A549 treated with CORT108297 at 1 μM for 4 hours (cell line): ENCODE measurements around the gene KRT73. TPM values are rescaled to one million over a fixed set of nuclear protein-coding genes. Genes with fewer than 3 reads are reported as not detected.

ENCODE experiments used
- total RNA-seq: library from RNA; stranded (reverse); fragments of 200-300 nt; extraction: Qiagen RNA extraction; gene quantifications from 5 replicates; pipeline ENCODE4 v1.2.3, GENCODE V29; 2022

KRT73 gene
- not detected in 5 replicates for total RNA-seq

DNA sequence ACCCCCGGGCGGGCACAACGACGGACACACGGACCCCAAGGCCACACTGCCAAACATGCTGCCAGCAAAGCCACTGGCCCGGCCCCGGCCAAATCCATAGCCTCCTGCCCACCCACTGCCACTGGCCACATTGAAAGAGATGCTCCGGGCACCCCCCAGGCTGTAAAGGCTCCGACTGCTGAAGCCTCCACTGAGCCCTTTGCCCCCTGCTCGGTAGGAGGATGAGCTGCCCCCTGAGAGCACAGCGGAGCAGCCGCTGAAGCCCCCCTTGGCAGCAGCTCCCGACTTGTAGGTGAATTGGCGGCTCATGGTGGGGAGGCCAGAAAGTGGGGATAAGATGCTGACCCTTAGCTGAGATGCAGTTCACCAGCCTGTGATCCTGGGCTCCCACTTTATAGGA lies at the start of gene KRT73:
Gene KRT73 (minus strand): TSS at position 344 of the 400 bp plus-strand sequence. CDS start 35 bp downstream, at position 309.

DNA sequence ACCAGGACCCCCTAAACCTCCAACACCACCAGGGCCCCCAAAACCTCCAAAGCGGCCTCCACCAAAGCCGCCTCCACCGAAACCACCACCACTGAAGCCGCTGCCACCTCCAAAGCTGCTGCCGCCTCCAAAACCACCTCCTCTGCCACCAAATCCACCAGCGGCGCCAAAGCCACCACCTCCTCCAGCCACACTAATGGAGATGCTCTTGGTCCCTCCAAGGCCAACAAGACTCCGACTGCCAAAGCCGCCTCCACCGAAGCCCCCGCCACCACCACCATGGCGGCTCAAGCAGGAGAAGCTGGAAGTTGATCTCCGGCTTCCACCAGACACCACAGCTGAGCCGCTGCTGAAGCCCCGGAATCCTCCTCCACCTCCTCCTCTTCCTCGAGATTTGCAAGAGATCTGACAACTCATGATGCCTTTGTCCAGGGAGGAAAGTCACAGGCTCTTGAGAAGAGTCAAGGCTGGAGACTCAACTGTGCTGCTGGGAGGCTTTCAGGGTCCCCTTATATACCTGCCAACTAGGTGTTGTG lies 33.4 kb upstream of the KRT73 start, which contains the start of gene KRT2:
Gene KRT2 (minus strand): TSS at position 486 of the 536 bp plus-strand sequence. CDS start 69 bp downstream, at position 417.

GRCh38 chr12:52600941-52601481 lies 17.3 kb downstream of the KRT73 start, which contains the start of gene KRT72:
TSS of gene KRT72 (minus strand) at chr12:52601463. CDS start at chr12:52601452, 11 bp downstream.

GRCh38 chr12:52573743-52574142 lies 44.6 kb downstream of the KRT73 start, which contains the start of gene KRT74:
TSS of gene KRT74 (minus strand) at chr12:52573843. CDS start at chr12:52573777, 66 bp downstream.

Other genes with a start within 250 kb of the KRT73 start
- gene KRT84, start 232.9 kb downstream of the KRT73 start, total RNA-seq, result not detected in 5 replicates
- not detected in 5 replicates for gene KRT82, start 212.2 kb downstream of the KRT73 start, total RNA-seq
- gene KRT75, start 184.2 kb downstream of the KRT73 start, total RNA-seq, result 0.13 to 0.21 TPM (median 0.16 TPM) in 5 replicates
- gene KRT6B, start 166.4 kb downstream of the KRT73 start, total RNA-seq, result 0.05 to 0.07 TPM (median 0.06 TPM) in 3 of 5 replicates, not detected in the others
- not detected in 5 replicates for gene KRT6C, start 144.8 kb downstream of the KRT73 start, total RNA-seq
- gene KRT6A, start 125.3 kb downstream of the KRT73 start, total RNA-seq, result 1.4 to 2.9 TPM (median 1.6 TPM) in 5 replicates
- 0.08 to 0.27 TPM (median 0.21 TPM) in 5 replicates for gene KRT5, start 98.2 kb downstream of the KRT73 start, total RNA-seq
- gene KRT71, start 65.4 kb downstream of the KRT73 start, total RNA-seq, result 0.05 TPM in 1 of 5 replicates, not detected in the others
- not detected in 5 replicates for gene KRT74, start 44.7 kb downstream of the KRT73 start, total RNA-seq
- gene KRT72, start 17.1 kb downstream of the KRT73 start, total RNA-seq, result 0.05 TPM in 1 of 5 replicates, not detected in the others
- not detected in 5 replicates for gene KRT2, start 33.7 kb upstream of the KRT73 start, total RNA-seq
- gene KRT1, start 61.8 kb upstream of the KRT73 start, total RNA-seq, result not detected in 5 replicates
- gene KRT77, start 85.0 kb upstream of the KRT73 start, total RNA-seq, result not detected in 5 replicates
- gene KRT76, start 158.8 kb upstream of the KRT73 start, total RNA-seq, result not detected in 5 replicates
- gene KRT3, start 177.6 kb upstream of the KRT73 start, total RNA-seq, result 0.05 to 0.09 TPM (median 0.06 TPM) in 4 of 5 replicates, not detected in the other
- 2.8 to 3.8 TPM (median 3.0 TPM) in 5 replicates for gene KRT4, start 195.6 kb upstream of the KRT73 start, total RNA-seq
- gene KRT79, start 215.8 kb upstream of the KRT73 start, total RNA-seq, result 0.05 to 0.14 TPM (median 0.09 TPM) in 4 of 5 replicates, not detected in the other
- gene KRT78, start 230.4 kb upstream of the KRT73 start, total RNA-seq, result 0.08 to 0.14 TPM (median 0.10 TPM) in 3 of 5 replicates, not detected in the others